Measurements from ENCODE around the gene KCNMB2.
"Not testable (repeated sequence)": the region's sequence is repeated elsewhere in the genome, so short reads cannot be mapped to it uniquely, and the experiment has no call there.

KCNMB2 gene

GRCh38 chr3:178536211-178537079 is at the start of gene KCNMB2:
KCNMB2 (plus strand) TSS chr3:178536436.
- no peak for DNase-seq

- no peak for DNase-seq
These were observed 49.3 kb upstream of the KCNMB2 start for GRCh38 chr3:178486903-178487302.

GRCh38 chr3:178487752-178488151 is 48.5 kb upstream of the KCNMB2 start:
- no peak for DNase-seq

GRCh38 chr3:178491751-178492150 is 44.5 kb upstream of the KCNMB2 start:
- DNase-seq = no peak

- DNase-seq = no peak
These were observed 43.7 kb upstream of the KCNMB2 start for GRCh38 chr3:178492491-178492890.

- DNase-seq = no peak
These were observed 41.9 kb upstream of the KCNMB2 start for GRCh38 chr3:178494386-178494785.

- DNase-seq = no peak
These were observed 39.3 kb upstream of the KCNMB2 start for GRCh38 chr3:178496911-178497310.

GRCh38 chr3:178498871-178499270 is 37.4 kb upstream of the KCNMB2 start:
- no peak for DNase-seq

- DNase-seq = no peak
These were observed 35.6 kb upstream of the KCNMB2 start for GRCh38 chr3:178500631-178501030.

- DNase-seq = no peak
These were observed 32.1 kb upstream of the KCNMB2 start for GRCh38 chr3:178504128-178504527.

GRCh38 chr3:178505832-178506231 is 30.4 kb upstream of the KCNMB2 start:
- no peak for DNase-seq

GRCh38 chr3:178507507-178508442 is 28.5 kb upstream of the KCNMB2 start:
- no peak for DNase-seq

GRCh38 chr3:178508443-178508825 is 27.8 kb upstream of the KCNMB2 start:
- no peak for DNase-seq

- DNase-seq = no peak
These were observed 25.7 kb upstream of the KCNMB2 start for GRCh38 chr3:178510496-178510895.

GRCh38 chr3:178512647-178513046 is 23.6 kb upstream of the KCNMB2 start:
- no peak for DNase-seq

- DNase-seq = no peak
These were observed 22.5 kb upstream of the KCNMB2 start for GRCh38 chr3:178513546-178514380.

- DNase-seq = no peak
These were observed 21.8 kb upstream of the KCNMB2 start for GRCh38 chr3:178514401-178514800.

GRCh38 chr3:178515076-178515744 is 21.0 kb upstream of the KCNMB2 start:
- not testable (repeated sequence) for DNase-seq

GRCh38 chr3:178517665-178518334 is 18.4 kb upstream of the KCNMB2 start:
- DNase-seq = no peak

GRCh38 chr3:178518660-178519396 is 17.4 kb upstream of the KCNMB2 start:
- DNase-seq = no peak

GRCh38 chr3:178519701-178520100 is 16.5 kb upstream of the KCNMB2 start:
- no peak for DNase-seq
